Omental fat pad (tissue), 4 donors: Measurements from ENCODE around the gene CYP19A1. TPM values are rescaled to one million over a fixed set of nuclear protein-coding genes. Genes with fewer than 3 reads are reported as not detected.

Experiments
- ATAC-seq: fragments of 150-250 bp; one replicate; pipeline ENCODE4 v1.9.1; 2016; ENCODE audit warnings: mild to moderate bottlenecking, moderate library complexity; ENCODE audit not compliant: low FRiP score
- DNase-seq: peaks from one replicate; pipeline ENCODE4 v3.0.0-alpha.2; 2019; ENCODE audit warnings: low spot score
- small RNA-seq: library from RNA; depleted of rRNA; stranded (forward); fragments of <200 nt; gene quantifications from one replicate; pipeline ENCODE3, GENCODE V24; 2016
- total RNA-seq, 4 donors: library from RNA; depleted of rRNA; stranded (reverse); fragments of >200 nt; gene quantifications; one replicate each; pipeline ENCODE4 v1.1.0, GENCODE V29; 2016
- TF ChIP-seq, protein P1 (sequence below), 3 donors: fragments of 450-650 bp; IDR thresholded peaks; one replicate each; pipeline ENCODE4 v1.5.1; 2016 to 2017; ENCODE audit warnings: antibody characterized with exemption in 3 of 3, mild to moderate bottlenecking in 3 of 3, moderate library complexity in 2 of 3

CYP19A1 gene
- total RNA-seq, 4 donors from 2014 or later, result 1.5 to 16.2 (median 6.8) TPM; not detected in 1

GRCh38 chr15:51161491-51162220, 176.7 kb downstream of the CYP19A1 start:
- no peak for ATAC-seq
- TF ChIP-seq, protein P1, sequence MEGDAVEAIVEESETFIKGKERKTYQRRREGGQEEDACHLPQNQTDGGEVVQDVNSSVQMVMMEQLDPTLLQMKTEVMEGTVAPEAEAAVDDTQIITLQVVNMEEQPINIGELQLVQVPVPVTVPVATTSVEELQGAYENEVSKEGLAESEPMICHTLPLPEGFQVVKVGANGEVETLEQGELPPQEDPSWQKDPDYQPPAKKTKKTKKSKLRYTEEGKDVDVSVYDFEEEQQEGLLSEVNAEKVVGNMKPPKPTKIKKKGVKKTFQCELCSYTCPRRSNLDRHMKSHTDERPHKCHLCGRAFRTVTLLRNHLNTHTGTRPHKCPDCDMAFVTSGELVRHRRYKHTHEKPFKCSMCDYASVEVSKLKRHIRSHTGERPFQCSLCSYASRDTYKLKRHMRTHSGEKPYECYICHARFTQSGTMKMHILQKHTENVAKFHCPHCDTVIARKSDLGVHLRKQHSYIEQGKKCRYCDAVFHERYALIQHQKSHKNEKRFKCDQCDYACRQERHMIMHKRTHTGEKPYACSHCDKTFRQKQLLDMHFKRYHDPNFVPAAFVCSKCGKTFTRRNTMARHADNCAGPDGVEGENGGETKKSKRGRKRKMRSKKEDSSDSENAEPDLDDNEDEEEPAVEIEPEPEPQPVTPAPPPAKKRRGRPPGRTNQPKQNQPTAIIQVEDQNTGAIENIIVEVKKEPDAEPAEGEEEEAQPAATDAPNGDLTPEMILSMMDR (IDR thresholded peaks at IDR 0.05), result no peak
- no peak for DNase-seq

GRCh38 chr15:51160484-51160883, 177.9 kb downstream of the CYP19A1 start:
- no peak for DNase-seq
- TF ChIP-seq, protein P1 (IDR thresholded peaks at IDR 0.05), result no peak
- ATAC-seq, result no peak

Small RNAs within 50 kb of the gene (small RNA-seq; reads per million reads assigned to genes)
- gene AC020891.4 (not detected), gene MIR4713 (not detected), gene MIR7973-1 (not detected)

Other genes with a start within 250 kb of the CYP19A1 start
- 10 to 100 TPM in 1 of 4 donors, 1 to 10 TPM in 3; 3.5 to 21.7 (median 7.0) TPM for gene TNFAIP8L3, start 243.7 kb downstream of the CYP19A1 start, total RNA-seq
- gene GLDN, start 3.1 kb upstream of the CYP19A1 start, total RNA-seq, result 10 to 100 TPM; 25.1 to 51.7 (median 30.7) TPM